Neural cell (in vitro differentiated cells): ENCODE measurements around the gene HERC3.

Experiments
- CTCF ChIP-seq: fragments of 450-650 bp; IDR thresholded peaks from 2 replicates; pipeline ENCODE4 v1.5.1; 2014; ENCODE audit warnings: antibody characterized with exemption, mild to moderate bottlenecking, moderate library complexity; ENCODE audit not compliant: poor library complexity, severe bottlenecking
- POLR2AphosphoS5 ChIP-seq: IDR thresholded peaks from 2 replicates; pipeline ENCODE4 v1.6.1; 2012
- REST ChIP-seq: IDR thresholded peaks from 2 replicates; pipeline ENCODE4 v1.6.1; 2012; ENCODE audit warnings: borderline replicate concordance
- SMC3 ChIP-seq: fragments of 450-650 bp; conservative IDR thresholded peaks from 2 replicates; pipeline ENCODE4 v1.6.1; 2014; ENCODE audit warnings: antibody characterized with exemption, mild to moderate bottlenecking, moderate library complexity; ENCODE audit not compliant: poor library complexity
- TAF1 ChIP-seq: IDR thresholded peaks from 2 replicates; pipeline ENCODE4 v1.6.1; 2012; ENCODE audit warnings: low read depth

- TF ChIP-seq CTCF (no peak), REST (no peak), TAF1 (no peak), SMC3 (no peak), POLR2AphosphoS5 (no peak)
These were observed 158.1 kb downstream of the HERC3 start for GRCh38 chr4:88750369-88750768.
